CD4-positive, alpha-beta T cell treated with Interleukin-10 for 1 hour (primary cell): ENCODE measurements around the gene AQP3.
"Not testable (repeated sequence)": the region's sequence is repeated elsewhere in the genome, so short reads cannot be mapped to it uniquely, and the experiment has no call there.

Experiments
- DNase-seq: peaks from one replicate; pipeline ENCODE4 v3.0.0-alpha.2; 2020

Gene AQP3

DNA sequence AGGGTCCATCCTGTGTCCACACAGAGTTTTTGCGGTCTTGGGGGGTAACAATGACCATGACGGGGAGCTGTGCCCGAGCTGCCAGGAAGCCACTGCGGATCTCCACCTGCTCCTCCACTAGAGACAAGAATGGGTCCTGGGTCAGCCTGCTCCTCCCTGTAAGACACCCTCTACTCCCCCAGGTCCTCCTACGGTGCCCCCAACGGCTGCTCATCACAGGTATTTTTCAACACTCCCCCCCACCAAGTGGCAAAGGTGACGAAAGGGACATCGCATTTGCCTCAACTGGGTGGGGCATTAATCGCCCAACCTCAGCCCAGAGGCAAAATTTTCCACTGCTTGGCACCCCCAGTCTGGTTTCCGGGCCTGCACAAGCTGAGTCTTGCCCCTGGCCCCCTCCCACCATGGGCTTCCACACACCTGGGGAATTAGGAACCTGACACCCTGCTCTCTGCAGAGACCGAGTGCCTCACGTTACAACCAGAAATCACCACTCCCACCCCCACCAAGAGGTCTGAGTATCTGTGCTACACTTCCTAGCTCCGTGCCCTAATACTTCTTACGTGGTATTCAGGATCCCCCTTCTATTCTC is 16.7 kb upstream of the AQP3 start:
- no peak for DNase-seq

DNA sequence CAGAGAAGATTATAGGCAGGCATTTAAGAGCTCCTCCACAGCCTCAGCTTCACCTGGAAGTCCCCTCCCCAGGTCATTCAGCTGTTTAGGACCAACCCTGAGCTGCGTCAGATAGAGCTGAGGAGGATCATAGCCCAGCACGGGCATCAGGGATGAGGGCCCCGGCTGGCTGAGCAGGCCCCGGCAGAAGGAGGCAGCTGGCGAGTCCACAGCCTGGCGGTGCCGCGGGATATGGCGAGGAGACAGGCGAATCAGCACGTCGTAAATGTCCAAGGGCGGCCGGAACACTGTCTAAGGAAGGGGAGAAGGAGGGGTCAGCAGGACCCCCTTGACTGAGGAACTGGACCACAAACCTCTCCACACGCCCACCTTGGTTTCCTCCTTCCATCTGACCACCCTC is 15.8 kb upstream of the AQP3 start:
- no peak for DNase-seq

DNA sequence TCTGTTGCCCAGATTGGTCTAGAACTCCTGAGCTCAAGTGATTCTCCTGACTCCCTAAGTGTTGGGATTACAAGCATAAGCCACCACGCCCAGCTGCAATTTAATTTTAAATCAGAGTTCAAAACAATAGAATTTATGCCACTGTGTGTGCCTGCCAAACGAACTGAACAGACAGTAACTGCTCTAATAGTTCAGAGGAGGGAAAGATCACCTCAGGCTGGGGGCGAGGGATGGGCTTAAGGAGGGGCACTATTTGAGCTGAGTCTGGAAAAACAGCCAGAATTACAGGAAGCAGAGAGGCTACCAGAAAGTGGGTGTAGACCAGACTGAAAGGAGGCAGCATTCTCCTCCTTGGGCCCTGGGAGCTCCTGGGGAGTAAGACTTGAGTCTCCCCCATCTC is 14.1 kb upstream of the AQP3 start:
- DNase-seq: no peak

DNA sequence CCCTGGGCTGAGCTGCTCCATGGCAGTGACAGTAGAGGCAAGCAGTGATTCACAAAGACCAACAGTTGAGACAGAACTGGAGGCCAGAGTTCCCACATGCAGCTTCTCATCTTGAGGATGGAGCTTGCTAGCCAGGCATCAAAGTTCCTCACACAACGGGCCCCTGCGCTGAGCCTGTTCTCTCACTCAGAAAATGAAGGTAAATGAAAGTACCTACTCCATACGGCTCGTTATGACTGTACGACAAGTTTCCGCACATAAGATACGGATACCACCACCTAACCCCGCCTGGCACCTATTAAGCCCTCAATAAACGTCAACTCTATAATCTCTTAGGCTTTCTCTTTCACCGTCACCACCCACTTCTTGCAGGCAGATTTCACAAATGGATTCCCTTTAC is 13.5 kb upstream of the AQP3 start:
- DNase-seq: no peak

DNA sequence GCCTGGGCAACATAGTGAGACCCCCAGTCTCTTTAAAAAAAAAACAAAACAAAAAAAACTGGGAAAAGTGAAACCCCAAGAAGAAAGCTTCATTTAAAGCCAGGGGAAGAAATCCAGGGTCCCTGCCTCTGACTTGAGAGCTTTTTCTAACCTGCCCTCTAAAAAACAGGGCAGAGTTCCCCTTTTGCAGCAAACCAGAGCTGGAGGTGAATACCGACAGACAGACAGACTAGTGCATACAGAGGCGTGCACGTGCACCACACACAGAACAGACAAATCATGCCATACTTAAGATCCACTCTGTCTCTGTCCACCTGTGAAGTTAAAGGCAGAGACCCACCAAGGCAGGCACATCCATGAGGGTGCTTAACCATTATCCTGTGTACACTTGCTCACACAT is 11.7 kb upstream of the AQP3 start:
- no peak for DNase-seq

DNA sequence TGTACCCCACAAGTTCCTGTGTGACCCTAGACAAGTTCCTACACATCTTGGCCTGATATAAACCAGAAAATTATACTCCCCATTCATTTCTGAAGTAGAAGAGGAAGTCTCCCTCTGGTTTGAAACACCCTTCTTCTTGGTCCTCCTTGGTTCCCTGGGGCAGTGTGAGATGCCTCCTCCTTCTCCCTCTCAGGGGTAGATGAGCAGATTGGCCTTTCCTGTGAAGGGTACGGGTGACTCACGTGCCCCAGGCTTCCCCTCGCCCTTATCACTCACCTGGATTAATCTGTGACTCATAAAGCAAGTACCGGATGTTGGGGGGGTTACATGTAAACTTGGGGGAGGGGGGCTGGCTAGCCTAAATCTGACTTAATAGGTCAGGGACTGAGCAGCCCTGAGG is 11.1 kb upstream of the AQP3 start:
- DNase-seq: peak; percentile 78

DNA sequence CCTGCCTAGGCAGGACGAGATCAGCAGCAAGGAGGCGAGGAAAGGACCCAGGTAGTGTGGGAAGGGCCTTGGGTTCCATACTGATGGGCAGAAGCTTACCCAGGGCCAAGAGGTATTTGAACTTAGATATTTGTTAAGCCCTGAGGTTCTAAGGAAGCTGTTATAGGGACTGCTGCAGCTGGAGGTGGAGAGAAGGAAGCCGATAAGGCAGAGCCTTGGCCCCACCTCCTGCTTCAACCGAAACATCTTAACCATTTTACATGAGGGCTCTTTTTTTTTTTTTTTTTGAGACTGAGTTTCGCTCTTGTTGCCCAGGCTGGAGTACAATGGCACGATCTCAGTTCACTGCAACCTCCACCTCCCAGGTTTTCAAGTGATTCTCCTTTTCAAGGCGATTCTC is 8.6 kb upstream of the AQP3 start:
- DNase-seq: peak; percentile 30

DNA sequence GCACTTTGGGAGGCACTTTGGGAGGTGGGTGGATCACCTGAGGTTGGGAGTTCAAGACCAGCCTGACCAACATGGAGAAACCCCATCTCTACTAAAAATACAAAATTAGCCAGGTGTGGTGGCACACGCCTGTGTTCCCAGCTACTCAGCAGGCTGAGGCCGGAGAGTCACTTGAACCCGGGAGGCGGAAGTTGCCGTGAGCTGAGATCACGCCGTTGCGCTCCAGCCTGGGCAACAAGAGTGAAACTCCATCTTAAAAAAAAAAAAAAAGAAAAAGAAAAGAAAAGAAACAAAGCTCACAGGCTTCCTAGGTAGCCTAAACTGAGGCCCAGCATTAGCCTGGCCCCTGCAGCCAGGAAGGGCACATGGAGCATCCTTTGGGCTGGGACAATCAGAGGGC is 8.1 kb upstream of the AQP3 start:
- not testable (repeated sequence) for DNase-seq

DNA sequence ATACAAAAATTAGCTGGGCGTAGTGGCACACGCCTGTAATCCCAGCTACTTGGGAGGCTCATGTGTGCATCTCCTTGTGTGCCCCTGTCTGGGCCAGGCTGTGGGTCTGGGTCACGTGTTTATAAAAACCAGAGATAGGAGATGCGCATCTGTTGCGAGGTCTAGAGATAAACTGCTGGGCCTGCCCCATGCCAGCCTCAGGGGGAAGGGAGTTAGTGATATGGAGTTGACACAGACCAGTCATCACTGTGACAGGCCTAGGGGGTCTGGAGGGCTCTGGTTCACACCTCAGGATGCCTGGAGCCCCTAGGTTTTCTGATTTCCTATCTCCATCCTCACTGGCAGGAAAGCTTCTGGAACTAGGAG is 7.3 kb upstream of the AQP3 start:
- not testable (repeated sequence) for DNase-seq

DNA sequence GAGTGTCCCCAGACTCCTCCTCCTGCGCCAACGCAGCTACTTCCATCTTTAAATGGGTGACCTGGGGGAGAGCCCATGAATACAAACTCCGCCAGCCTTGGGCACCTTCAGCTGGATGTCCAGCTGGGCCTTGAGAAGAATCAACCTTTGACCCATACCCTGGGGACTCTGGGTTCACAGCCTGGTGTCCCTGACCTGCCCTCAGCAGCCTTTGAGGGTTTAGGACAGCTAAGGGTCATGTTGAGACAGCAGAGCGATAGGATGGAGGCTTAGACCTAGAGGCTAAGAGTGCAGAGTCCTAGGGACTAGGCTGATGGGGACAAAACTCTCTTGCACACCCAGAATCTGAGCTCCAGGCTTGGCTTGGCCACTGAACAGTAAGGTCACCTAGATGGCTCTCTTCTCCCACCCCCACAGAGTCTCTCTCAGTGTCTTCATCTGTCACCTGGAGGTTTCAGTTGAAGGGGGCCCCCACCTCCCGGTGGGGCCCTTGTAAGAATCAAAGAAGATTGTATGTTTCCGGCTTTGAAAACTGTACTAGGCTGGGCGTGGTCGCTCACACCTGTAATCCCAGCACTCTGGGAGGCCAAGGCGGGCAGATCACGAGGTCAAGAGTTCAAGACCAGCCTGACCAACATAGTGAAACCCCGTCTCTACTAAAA is 6.7 kb upstream of the AQP3 start:
- no peak for DNase-seq

DNA sequence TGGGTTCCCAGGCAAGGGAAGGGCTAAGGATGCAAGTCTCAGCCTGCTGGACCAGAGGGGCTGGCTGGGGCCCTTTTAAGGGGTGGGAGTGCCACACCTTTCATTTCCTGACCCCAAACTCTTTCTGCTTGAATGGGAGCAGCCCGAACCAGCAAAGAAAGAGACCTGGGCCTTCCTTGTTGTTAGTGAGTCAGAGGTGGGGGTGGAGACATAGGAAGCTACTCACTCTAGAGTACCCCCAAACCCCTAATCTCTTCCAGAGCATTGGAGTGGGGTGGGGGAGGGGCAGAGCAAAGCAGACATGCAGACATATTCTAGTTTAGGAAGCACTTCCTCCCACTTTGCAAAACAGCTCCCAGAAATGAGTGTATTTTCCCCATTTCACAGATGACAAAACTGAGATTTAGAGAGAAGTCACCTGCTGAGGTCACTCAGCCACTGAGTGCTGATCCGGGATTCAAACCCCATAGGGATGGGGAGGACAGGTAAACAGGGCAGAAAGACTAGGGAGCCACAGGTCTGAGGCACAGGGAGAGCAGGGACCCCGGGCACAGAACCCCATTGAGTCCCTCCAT is 6.0 kb upstream of the AQP3 start:
- DNase-seq: no peak

DNA sequence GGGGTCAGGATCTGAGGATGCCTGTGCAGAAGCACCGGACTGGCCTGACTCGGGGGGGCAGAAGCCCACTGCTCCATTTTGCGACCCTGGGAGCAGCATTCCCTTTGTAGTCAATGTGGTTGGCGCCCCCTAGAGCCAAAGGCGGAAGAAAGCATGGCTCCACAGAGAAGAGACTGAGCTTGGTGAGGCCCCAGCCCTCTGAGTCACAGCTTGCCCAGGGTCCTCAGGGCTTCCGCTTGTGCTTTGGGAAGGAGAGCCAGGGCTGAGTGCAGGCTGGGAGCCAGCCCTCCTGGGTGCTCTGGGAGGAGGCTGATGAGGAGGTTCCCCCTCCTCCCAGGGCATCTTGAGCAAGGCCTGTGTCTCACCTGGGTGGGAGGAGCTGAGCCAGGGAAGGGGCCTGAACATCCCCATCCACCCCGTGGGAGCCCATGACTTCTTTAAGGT is 5.5 kb upstream of the AQP3 start:
- DNase-seq: peak; percentile 54

DNA sequence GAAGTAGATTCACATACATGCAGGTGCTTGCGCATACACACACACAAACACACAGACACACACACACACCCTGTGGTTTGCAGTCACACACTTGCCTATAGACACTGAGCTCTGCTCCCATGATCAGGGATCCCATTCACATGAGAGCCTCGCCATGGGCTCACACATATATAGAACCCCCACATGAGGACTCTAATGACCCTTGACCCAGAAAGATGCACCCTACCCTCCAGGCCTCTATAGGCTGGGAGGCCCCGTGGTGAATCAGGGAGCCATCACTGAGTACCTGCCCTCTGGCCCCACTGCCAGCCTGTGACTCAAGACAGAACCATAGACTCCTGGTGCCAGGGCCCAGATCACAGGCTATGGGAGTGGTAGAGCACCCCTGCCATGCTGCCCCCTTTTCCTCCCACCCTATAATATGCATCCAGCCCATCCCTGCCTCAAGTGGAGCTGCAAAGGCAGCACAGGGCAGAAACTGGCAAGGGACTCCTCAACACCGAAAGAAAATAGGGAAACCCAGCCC is 3.3 kb upstream of the AQP3 start:
- DNase-seq: no peak

DNA sequence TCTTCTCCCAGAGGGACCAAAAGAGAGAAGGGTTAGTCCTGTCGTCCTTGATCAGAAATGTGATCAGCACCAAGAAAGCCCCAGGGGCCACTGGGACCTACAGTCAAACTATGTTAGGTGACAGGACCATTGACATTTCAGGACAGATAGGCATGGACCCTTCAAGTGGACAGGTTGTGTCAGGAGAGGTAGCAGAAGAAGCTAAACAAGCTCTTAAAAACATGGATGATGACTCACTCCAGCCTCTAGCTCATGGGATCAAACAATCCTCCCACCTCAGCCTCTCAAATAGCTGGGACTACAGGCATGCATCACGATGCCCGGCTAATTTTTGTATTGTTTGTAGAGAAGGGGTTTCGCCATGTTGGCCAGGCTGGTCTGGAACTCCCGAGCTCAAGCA is 2.3 kb upstream of the AQP3 start:
- no peak for DNase-seq

DNA sequence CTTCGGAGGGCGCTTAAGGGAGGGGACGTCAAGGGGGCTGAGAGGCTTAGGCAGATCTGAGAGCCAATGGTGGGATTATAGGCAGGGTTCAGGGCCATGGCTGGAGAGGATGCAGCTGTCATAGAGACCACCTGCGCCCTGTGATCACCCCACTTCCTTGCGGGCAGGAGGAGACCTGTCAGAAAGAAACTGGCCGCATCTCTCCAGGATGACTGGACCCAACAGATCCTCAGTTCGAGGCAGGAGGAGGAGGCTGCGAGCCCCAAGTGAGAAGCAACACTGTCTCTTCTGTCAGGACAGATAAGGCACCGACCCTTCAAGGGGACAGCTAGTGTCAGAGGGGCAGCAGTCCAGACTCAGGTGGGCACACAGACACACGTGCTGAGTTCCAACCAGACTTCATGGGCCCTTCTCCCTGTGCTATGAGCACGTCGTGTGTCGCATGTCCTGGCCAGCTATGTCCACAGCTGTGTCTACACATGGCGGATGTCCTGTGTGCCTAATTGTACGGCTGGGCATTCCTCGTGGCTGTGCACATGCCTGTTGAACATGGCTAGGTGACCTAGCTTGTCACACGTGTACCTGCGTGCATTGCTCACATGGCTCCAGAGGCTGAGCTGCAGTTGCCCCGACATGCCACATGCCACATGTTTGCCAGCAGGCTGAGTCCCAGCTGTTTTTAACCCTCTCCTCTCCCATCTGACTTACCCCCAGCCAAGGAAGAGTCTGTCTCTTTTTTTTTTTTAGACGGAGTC is 583 bp upstream of the AQP3 start:
- no peak for DNase-seq

DNA sequence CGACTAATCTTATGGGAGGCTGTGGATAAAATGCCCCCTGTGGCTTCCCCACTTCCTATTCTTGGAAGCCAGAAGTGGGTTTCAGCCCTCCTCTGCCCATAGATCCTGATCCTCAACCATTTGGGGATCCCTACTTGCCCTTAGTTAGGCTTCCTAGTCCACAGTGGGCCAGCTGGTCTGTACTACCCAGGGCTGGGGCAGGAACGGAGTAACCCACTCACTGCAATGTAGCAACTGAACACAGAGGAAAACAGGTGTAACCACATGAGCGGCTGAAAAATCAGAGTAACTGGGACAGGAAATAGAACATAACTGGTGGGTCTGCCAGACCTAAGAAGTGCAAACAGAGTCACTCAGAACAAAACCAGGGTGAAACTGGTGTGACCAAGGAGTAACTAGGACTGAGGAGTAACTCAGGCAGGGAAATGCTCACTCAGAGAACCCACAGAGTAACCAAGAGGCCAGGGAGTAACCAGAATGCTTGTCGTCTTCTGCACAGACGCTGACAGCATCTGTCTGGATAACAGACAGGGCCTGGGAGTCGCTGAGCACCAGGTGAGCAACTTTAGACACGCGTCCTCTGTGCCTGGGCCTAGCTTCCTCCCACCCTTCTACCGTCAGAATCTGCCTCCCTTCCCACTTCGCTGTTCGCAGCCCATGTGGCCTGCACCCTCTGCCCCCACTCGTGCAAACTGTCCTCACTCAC is 1.0 kb downstream of the AQP3 start:
- peak; percentile 68 for DNase-seq

DNA sequence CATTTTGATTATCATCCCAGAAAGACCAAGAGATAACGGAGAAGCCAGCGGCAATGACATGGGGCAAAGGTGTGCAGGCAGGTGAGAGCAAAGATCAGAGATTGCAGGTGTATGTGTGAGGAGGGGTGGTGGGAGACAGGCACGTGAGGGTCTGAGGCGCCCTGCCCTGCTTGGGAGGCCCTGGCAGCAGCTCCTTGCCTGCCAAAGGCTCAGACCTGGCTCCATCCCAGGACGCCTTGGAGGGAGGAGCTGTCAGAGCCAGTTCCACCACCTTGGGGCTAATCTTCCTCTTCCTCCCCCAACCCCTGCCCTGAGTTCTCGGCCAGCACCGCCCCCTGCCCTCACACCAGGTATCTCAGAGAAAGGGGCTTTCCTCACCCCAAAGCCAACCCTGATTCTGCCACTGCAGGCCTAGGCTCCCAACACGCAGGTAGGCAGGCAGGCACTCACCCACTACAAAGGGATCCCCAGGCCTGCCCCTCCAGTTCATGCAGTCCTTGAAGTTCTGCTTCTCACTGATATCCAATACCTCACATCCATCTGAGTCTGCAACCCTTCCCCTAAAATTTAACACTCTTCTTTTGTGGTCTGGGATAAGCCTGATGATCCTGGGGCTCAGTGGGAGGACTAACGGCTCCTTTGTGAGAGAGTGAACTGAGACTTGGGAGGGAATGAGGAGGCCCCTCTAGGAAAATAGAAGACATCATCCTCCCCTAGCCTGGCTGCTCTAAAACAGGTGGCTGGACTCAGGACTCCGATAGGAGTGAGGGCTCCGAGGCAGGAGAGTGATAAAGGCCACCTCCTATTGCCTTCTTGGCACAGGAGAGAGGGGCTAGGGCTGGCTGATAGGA is 1.8 kb downstream of the AQP3 start:
- DNase-seq: peak; percentile 55

DNA sequence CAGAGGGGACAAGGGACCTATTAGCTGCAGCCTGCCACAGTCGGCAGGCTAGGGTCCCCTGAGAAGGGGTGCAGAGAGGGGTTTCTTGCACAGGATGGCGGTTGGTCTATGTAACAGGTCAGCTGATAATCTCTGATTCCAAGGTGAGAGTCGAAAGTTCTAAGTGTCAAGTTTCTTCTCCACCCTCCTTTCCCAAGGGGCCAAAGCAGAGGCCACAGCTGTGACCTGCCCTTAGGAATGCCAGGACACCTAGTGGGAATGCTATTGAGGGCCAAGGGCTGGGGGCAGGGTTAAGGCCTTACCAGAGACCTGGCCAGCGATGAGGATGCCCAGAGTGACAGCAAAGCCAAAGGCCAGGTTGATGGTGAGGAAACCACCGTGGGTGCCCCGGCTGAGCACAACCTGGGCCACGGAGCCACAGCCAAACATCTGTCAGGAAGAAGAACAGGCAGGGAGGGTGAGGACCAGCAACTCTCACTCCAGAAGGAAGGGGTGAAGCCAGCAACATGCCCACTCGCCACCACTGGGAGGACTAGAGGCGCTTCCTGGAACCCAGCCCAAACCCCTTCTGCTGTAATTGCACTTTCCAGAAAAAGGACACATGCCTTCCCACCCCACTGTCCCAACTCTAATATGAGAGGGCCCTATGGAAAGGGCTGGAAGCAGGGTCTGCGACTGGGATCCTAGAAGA is 3.8 kb downstream of the AQP3 start:
- no peak for DNase-seq

DNA sequence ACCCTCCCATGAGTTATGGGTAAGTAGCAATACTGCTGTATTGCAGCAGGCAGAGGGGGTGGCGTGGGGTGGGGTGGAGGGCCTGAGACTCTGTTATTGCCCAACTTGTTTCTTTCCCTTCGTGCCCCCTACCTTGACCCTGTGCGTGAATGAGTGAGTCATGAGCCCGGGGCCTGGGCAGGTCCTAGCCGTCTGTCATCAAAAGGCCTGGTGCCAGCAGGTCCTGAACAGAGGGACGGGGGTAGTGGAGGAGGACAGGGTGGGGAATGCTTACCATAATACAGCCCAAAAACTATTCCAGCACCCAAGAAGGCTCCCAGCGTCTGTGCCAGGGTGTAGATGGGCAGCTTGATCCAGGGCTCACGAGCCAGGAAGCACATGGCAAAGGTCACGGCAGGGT is 4.3 kb downstream of the AQP3 start:
- DNase-seq: no peak

DNA sequence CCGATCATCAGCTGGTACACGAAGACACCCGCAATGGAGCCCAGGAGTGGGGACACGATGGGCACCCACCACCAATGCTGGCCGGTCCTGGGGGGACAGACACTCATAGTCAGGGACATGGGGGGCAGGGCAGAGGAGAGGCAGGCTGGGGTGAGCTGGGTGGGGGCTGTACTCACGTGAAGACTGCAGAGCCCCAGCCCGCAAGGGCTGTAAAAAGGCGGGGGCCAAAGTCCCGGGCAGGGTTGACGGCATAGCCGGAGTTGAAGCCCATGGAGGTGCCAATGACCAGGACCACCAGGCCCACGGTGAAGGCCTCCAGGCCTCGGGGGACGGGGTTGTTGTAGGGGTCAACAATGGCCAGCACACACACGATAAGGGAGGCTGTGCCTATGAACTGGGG is 5.3 kb downstream of the AQP3 start:
- no peak for DNase-seq

DNA sequence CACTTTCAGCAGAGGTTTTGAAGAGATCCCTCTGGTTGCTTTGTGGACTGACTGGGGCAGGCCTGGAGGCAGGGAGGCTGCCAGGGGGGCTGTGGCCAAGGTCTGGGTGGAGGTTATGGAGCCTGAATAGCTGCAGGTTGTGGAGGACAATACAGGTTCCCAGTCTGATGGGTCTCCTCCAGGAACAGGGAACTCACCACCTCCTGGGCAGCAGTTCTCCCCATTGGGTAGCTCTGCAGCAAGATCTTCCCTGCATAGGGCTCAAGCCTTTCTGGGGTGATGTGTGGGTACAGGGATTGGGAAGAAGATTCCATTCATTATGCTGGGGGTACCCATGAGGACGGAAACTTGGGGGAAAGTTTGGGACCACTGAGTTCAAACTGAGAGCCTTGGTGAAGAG is 6.8 kb downstream of the AQP3 start:
- no peak for DNase-seq

DNA sequence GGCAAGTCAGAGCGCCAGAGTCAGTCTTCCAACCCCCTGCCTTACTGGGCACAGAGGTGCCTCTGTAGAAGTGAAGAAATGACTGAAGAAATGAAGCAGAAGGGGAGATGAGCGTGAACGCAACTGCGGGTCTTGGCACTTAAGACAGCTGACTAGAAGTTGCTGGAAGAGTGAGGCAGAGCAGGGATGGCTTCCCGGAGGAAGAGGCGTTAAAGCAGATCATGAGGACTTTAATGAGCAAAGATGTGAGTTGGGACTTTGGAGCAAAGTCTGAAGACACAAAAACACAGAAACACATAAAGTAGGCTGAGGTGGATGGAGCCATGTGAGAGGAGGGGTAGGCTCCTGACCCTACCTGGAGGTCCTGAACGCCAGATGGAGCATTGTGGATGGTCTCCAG is 7.2 kb downstream of the AQP3 start:
- no peak for DNase-seq
